Measurements from ENCODE around the gene MCC.

MCC gene

DNA sequence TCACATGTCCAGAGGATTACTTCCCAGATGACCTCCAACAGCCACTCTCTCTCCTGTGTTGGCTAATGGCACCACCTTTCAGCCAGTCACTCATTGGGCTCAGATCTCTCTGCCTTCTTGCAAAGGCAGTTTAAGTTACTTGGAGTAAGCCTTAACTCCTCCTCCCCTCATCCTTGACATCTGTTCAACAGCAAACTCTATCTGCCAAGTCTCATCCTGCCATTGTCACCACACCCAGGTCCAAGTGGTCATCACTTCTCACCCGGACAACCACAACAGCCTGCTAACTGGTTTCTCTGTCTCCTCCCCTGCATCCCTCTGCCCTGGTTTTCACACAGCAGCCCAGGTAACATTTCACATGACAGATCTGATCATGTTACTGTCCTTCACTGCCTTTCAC is 453.2 kb downstream of the MCC start:
- no peak overlapping the region for H3K4me3 ChIP-seq (ENCODE audit: low read depth, low read length)
- TF ChIP-seq, protein P1, sequence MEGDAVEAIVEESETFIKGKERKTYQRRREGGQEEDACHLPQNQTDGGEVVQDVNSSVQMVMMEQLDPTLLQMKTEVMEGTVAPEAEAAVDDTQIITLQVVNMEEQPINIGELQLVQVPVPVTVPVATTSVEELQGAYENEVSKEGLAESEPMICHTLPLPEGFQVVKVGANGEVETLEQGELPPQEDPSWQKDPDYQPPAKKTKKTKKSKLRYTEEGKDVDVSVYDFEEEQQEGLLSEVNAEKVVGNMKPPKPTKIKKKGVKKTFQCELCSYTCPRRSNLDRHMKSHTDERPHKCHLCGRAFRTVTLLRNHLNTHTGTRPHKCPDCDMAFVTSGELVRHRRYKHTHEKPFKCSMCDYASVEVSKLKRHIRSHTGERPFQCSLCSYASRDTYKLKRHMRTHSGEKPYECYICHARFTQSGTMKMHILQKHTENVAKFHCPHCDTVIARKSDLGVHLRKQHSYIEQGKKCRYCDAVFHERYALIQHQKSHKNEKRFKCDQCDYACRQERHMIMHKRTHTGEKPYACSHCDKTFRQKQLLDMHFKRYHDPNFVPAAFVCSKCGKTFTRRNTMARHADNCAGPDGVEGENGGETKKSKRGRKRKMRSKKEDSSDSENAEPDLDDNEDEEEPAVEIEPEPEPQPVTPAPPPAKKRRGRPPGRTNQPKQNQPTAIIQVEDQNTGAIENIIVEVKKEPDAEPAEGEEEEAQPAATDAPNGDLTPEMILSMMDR (IDR thresholded peaks at IDR 0.05; ENCODE audit: borderline replicate concordance, insufficient read depth, low read depth, low read length), result no peak

DNA sequence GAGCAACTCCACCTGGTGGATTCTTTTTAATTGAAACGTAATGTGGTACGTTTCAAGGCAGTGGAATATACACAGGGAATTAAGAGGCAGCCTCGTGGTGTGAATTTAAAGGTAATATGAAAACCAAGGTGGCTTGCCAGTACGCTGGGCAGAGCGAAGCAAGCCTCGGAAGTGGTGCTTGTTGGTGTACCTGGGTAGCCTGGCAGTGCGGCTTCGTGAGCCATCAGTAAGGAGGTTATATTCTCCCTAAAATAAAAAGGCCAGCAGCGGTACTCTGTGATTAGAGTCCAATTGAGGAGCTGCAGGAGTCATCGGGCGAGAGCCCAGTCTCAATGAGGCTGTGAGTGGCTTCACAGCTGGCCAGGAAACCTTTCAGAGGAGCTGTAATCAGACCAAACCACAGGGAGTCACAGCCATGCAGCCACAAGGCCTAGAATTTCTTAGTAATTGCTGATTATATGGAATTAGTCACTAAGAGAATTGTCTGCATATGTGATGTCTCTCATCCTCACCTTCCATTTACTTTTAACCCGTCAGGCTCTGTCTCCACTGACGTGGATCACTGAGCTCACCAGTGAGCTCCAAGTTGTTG is 454.0 kb downstream of the MCC start:
- H3K4me3 ChIP-seq (ENCODE audit: low read depth, low read length), result no peak overlapping the region
- TF ChIP-seq, protein P1 (IDR thresholded peaks at IDR 0.05; ENCODE audit: borderline replicate concordance, insufficient read depth, low read depth, low read length), result no peak

DNA sequence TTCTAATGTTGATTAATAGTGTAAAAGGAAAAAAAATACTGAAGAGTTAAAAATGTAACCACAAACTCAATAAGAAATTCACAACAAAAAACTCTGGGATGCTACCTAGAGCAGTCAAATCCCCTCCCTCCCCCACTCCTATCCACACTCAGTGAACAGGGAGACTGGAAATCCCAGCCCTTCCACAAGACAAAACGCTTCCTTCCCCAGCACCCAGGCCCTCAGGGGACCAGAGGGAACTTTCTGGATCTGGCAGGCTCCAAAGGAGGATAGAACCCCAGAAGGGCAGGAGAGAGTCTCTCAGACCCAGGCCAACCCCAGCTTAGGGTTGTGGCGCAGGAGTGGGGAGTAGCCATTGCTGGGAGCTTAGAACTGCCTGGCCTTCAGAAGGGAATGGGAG is 456.7 kb downstream of the MCC start:
- TF ChIP-seq, protein P1 (IDR thresholded peaks at IDR 0.05; ENCODE audit: borderline replicate concordance, insufficient read depth, low read depth, low read length), result no peak
- H3K4me3 ChIP-seq (ENCODE audit: low read depth, low read length), result no peak overlapping the region

DNA sequence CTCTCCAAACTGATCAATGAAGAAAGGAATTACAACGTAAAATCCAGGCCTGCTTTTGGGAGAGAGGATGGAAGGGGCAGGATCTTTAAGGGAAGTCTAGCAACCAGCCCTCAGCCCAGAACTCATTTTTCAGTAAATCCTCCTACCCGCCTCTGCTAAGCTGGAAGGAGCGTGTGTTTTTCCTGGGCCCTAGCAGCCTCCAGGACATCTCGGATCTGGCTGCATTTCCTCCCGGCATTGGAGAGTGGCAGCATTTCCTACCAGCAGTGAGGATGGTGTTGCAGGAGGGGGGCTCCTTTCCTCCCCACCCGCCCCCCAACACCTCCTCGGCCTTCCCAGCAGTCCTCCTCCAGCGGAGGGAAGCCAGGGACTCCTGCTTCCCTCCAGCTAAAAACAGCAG is 457.1 kb downstream of the MCC start:
- no peak overlapping the region for H3K4me3 ChIP-seq (ENCODE audit: low read depth, low read length)
- TF ChIP-seq, protein P1 (IDR thresholded peaks at IDR 0.05; ENCODE audit: borderline replicate concordance, insufficient read depth, low read depth, low read length), result no peak

DNA sequence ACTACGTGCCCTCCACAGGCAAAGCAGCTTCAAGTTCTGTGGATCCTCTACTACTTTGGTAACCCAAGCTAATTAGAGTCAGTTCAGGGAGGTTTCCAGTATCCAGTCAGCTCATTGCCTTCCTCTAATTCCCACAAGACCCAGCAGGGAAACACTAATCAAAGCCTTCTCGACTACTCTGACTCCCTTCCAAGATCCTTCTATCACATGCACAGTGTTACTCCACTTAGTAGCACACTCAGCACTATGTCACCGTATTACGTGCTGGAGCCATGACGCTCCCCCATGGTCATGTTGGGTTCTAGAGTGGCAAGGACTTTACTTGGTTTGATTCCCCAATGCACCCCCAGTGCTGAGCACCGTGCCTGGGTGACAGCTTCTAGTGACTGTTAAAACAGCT is 458.6 kb downstream of the MCC start:
- H3K4me3 ChIP-seq (ENCODE audit: low read depth, low read length), result no peak overlapping the region
- TF ChIP-seq, protein P1 (IDR thresholded peaks at IDR 0.05; ENCODE audit: borderline replicate concordance, insufficient read depth, low read depth, low read length), result no peak

DNA sequence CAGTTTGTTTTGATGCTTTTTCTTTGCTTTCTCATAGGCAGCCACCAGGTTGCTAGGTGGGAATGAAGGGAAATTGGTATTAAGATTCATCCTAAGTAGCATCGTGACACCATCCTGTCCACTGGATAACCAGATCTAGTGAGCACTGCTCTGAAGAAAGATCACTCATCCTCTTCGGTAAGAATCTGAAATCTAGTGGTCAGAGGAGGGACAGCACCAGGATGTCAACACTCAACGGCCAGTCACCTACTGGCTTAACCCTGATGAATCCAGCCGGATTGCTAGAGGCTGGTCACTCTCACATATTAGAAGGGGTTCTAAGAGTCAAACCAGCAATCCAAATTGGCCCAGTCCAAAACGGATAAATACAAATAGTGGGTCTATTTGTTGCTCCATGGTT is 460.8 kb downstream of the MCC start:
- H3K4me3 ChIP-seq (ENCODE audit: low read depth, low read length), result no peak overlapping the region
- TF ChIP-seq, protein P1 (IDR thresholded peaks at IDR 0.05; ENCODE audit: borderline replicate concordance, insufficient read depth, low read depth, low read length), result no peak

DNA sequence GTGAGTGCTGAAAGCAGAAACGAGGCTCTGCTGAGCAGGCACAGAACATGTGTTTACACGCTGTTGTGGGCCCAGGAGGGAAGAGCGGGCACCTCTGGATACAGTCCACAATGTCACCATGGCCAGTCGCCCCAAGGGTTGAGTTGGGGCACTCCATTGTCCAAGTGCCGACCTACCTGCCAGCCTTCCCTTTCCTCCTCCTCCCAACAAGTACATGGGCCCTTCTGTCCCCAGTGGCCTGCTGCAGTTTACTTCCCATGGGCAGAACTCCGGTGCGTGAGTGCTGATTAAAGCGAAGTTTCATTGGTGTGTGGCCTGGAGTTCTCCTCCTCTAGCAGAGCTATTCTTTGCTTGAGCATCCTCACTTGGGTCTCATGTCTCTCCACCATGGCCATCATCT is 461.2 kb downstream of the MCC start:
- H3K4me3 ChIP-seq (ENCODE audit: low read depth, low read length), result no peak overlapping the region
- TF ChIP-seq, protein P1 (IDR thresholded peaks at IDR 0.05; ENCODE audit: borderline replicate concordance, insufficient read depth, low read depth, low read length), result no peak
